NCI-H82 treated with DMSO at 0.1 percent for 48 hours (cell line): ENCODE data around the gene PUM1.
A peak's percentile ranks its signal among the peaks of the same experiment; 100 is the strongest.

ENCODE experiments used
- DNase-seq: peaks from one replicate; lab custom pipeline; 2025; ENCODE audit not compliant: unreplicated experiment; lab: John Stamatoyannopoulos, UW

PUM1 gene

GRCh38 chr1:30934613-30935012 is 130.9 kb downstream of the PUM1 start:
- DNase-seq, result no peak

GRCh38 chr1:30933874-30934252 is 131.7 kb downstream of the PUM1 start:
- no peak for DNase-seq

GRCh38 chr1:30930631-30931173 is 134.8 kb downstream of the PUM1 start:
- DNase-seq, result no peak

GRCh38 chr1:30929944-30930525 is 135.5 kb downstream of the PUM1 start:
- no peak for DNase-seq

GRCh38 chr1:30929135-30929889 is 136.2 kb downstream of the PUM1 start:
- peak; percentile 42 for DNase-seq

GRCh38 chr1:30928789-30929134 is 136.8 kb downstream of the PUM1 start:
- DNase-seq, result no peak

- no peak for DNase-seq
These were observed 137.3 kb downstream of the PUM1 start for GRCh38 chr1:30928171-30928570.

- DNase-seq, result peak; percentile 62
These were observed 138.1 kb downstream of the PUM1 start for GRCh38 chr1:30927448-30927847.

- DNase-seq, result no peak
These were observed 141.9 kb downstream of the PUM1 start for GRCh38 chr1:30923597-30923996.

- no peak for DNase-seq
These were observed 144.7 kb downstream of the PUM1 start for GRCh38 chr1:30920827-30921226.

- DNase-seq, result no peak
These were observed 146.3 kb downstream of the PUM1 start for GRCh38 chr1:30919025-30919881.

- no peak for DNase-seq
These were observed 149.2 kb downstream of the PUM1 start for GRCh38 chr1:30916296-30916695.

GRCh38 chr1:30915491-30916230 is 149.9 kb downstream of the PUM1 start:
- DNase-seq, result no peak

- DNase-seq, result no peak
These were observed 150.6 kb downstream of the PUM1 start for GRCh38 chr1:30914931-30915330.

GRCh38 chr1:30914587-30914922 is 151.0 kb downstream of the PUM1 start:
- DNase-seq, result no peak

- no peak for DNase-seq
These were observed 152.4 kb downstream of the PUM1 start for GRCh38 chr1:30912913-30913652.

GRCh38 chr1:30912224-30912623 is 153.3 kb downstream of the PUM1 start:
- no peak for DNase-seq

GRCh38 chr1:30911059-30911954 is 154.2 kb downstream of the PUM1 start:
- DNase-seq, result peak; percentile 79

- no peak for DNase-seq
These were observed 156.0 kb downstream of the PUM1 start for GRCh38 chr1:30909365-30910068.
